NCI-H2196 (cell line): Measurements from ENCODE around the gene STYK1.

ENCODE experiments used
- DNase-seq: peaks from one replicate; lab custom pipeline; 2025; ENCODE audit not compliant: unreplicated experiment; lab: John Stamatoyannopoulos, UW

STYK1 gene

GRCh38 chr12:10571141-10571540 lies 102.7 kb downstream of the STYK1 start:
- no peak for DNase-seq
